ENCODE results near the gene ASMTL.

DNA sequence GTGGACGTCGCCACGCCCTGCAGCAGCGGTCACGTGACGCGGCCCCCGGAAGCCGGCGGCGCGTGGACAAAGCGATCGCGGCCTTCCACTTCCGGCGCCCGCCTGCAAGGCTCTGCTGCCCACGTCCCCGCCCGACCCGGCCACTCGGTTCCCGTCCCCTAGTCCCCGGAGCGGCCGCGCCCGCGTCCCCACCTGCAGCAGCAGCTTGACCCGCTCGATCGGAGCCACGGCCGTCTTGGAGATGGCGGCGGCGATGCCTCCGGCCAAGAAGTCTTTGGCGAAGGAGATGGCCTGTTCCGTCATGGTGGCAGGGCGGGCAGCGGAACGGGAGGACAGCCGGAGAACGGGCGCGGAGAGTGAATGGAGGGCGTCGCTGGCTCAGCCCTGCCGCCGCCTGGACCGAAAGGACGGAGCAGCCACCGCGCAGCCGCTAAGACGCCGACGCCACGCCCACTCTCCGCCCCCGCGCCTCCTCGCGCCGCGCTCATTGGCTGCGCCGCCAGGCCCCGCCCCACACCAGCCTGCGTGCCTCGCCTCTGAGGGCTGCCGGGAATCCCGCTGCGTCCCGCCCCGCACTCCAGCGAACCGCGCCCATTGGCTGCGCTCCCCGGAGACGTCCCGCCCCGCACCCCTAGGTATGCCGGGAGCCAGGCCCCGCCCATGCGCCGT, 60.9 kb downstream of the ASMTL start, which contains the start of gene SLC25A6:
- TF ChIP-seq EZH2 (IDR thresholded peaks at IDR 0.05; ENCODE audit: low read depth): no peak
- TF ChIP-seq, protein P1, sequence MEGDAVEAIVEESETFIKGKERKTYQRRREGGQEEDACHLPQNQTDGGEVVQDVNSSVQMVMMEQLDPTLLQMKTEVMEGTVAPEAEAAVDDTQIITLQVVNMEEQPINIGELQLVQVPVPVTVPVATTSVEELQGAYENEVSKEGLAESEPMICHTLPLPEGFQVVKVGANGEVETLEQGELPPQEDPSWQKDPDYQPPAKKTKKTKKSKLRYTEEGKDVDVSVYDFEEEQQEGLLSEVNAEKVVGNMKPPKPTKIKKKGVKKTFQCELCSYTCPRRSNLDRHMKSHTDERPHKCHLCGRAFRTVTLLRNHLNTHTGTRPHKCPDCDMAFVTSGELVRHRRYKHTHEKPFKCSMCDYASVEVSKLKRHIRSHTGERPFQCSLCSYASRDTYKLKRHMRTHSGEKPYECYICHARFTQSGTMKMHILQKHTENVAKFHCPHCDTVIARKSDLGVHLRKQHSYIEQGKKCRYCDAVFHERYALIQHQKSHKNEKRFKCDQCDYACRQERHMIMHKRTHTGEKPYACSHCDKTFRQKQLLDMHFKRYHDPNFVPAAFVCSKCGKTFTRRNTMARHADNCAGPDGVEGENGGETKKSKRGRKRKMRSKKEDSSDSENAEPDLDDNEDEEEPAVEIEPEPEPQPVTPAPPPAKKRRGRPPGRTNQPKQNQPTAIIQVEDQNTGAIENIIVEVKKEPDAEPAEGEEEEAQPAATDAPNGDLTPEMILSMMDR (conservative IDR thresholded peaks at IDR 0.05): peak; percentile 48; the same call in 1 of the 2 replicates

Measured in PC-9 (cell line).